ENCODE results near the gene RAET1G. TPM values are rescaled to one million over a fixed set of nuclear protein-coding genes. Genes with fewer than 3 reads are reported as not detected.

Gene RAET1G
- total RNA-seq, 3 donors from 2014 or later (not counting 1 experiment from before 2014, with no cell fraction given): 0.43 TPM; not detected in 2

GRCh38 chr6:149903938-149904611 is 18.8 kb downstream of the RAET1G start:
- Mint-ChIP-seq H3K27me3 (ENCODE audit: low read depth in 2 of 2) (peaks cover 5 to 8% of the 10 kb centered on the region in 2 donors), H3K36me3 (no peaks in the 10 kb centered on the region), H3K27ac (no peak overlapping the region), H3K9me3 (no peaks in the 10 kb centered on the region), H3K4me3 (no peak overlapping the region), H3K4me1 (no peaks in the 10 kb centered on the region)
- Histone ChIP-seq H3K4me1 (ENCODE audit: control insufficient read depth, insufficient read depth, low read length) (no peaks in the 10 kb centered on the region), H3K9me3 (ENCODE audit: control insufficient read depth, insufficient read depth, low read length) (peaks cover 8% of the 10 kb centered on the region), H3K4me3 (ENCODE audit: low read length) (no peak overlapping the region), H3K27me3 (ENCODE audit: control insufficient read depth, insufficient read depth, low read length) (no peaks in the 10 kb centered on the region), H3K27ac (ENCODE audit: low read length) (no peak overlapping the region), H3K36me3 (ENCODE audit: control insufficient read depth, insufficient read depth, low read length) (no peaks in the 10 kb centered on the region)
- WGBS (ENCODE audit: insufficient coverage): 78% methylated on average over 5 of the region's 5 CpGs
- DNase-seq: no peak
- no peak for TF ChIP-seq CTCF (IDR thresholded peaks at IDR 0.05)
- intact Hi-C loops (cut with micrococcal nuclease): no loop called here
- ATAC-seq: no peak

GRCh38 chr6:149901444-149902140 is 21.3 kb downstream of the RAET1G start:
- Histone ChIP-seq H3K27ac (ENCODE audit: low read length) (no peak overlapping the region), H3K4me1 (ENCODE audit: control insufficient read depth, insufficient read depth, low read length) (no peaks in the 10 kb centered on the region), H3K27me3 (ENCODE audit: control insufficient read depth, insufficient read depth, low read length) (no peaks in the 10 kb centered on the region), H3K4me3 (ENCODE audit: low read length) (no peak overlapping the region), H3K36me3 (ENCODE audit: control insufficient read depth, insufficient read depth, low read length) (no peaks in the 10 kb centered on the region), H3K9me3 (ENCODE audit: control insufficient read depth, insufficient read depth, low read length) (no peaks in the 10 kb centered on the region)
- H3K9me3 Mint-ChIP-seq: no peaks in the 10 kb centered on the region
- TF ChIP-seq CTCF (IDR thresholded peaks at IDR 0.05): no peak
- DNase-seq (no peak), ATAC-seq (no peak)
- no peak overlapping the region for H3K4me3 Mint-ChIP-seq
- H3K4me1 Mint-ChIP-seq: no peaks in the 10 kb centered on the region
- 87% methylated on average over 6 of the region's 6 CpGs for WGBS (ENCODE audit: insufficient coverage)
- no peak overlapping the region for H3K27ac Mint-ChIP-seq
- peaks cover 9 to 10% of the 10 kb centered on the region in 2 donors for H3K27me3 Mint-ChIP-seq (ENCODE audit: low read depth in 2 of 2)
- H3K36me3 Mint-ChIP-seq: no peaks in the 10 kb centered on the region
- intact Hi-C loops (cut with micrococcal nuclease): no loop called here

GRCh38 chr6:149900620-149901443 is 22.1 kb downstream of the RAET1G start:
- H3K27ac Mint-ChIP-seq: no peak overlapping the region
- no peaks in the 10 kb centered on the region for H3K4me1 ChIP-seq (ENCODE audit: control insufficient read depth, insufficient read depth, low read length)
- no peaks in the 10 kb centered on the region for H3K27me3 ChIP-seq (ENCODE audit: control insufficient read depth, insufficient read depth, low read length)
- H3K9me3 ChIP-seq (ENCODE audit: control insufficient read depth, insufficient read depth, low read length): no peaks in the 10 kb centered on the region
- peaks cover 9 to 10% of the 10 kb centered on the region in 2 donors for H3K27me3 Mint-ChIP-seq (ENCODE audit: low read depth in 2 of 2)
- no peaks in the 10 kb centered on the region for H3K36me3 Mint-ChIP-seq
- 93% methylated on average over 11 of the region's 11 CpGs for WGBS (ENCODE audit: insufficient coverage)
- no peak overlapping the region for H3K4me3 Mint-ChIP-seq
- ATAC-seq (no peak), DNase-seq (no peak)
- no peak overlapping the region for H3K27ac ChIP-seq (ENCODE audit: low read length)
- no peaks in the 10 kb centered on the region for H3K36me3 ChIP-seq (ENCODE audit: control insufficient read depth, insufficient read depth, low read length)
- intact Hi-C loops (cut with micrococcal nuclease): no loop called here
- H3K4me3 ChIP-seq (ENCODE audit: low read length): no peak overlapping the region
- no peaks in the 10 kb centered on the region for H3K9me3 Mint-ChIP-seq
- peaks cover 0 to 3% of the 10 kb centered on the region in 2 donors for H3K4me1 Mint-ChIP-seq
- TF ChIP-seq CTCF (IDR thresholded peaks at IDR 0.05): no peak

All from natural killer cell (primary cell).